Renal cortical epithelial cell (primary cell): ENCODE results near the gene FRK. TPM values are rescaled to one million over a fixed set of nuclear protein-coding genes. Genes with fewer than 3 reads are reported as not detected.
A peak's percentile ranks its signal among the peaks of the same experiment; 100 is the strongest.

Source experiments
- DNase-seq: peaks from one replicate; pipeline ENCODE4 v3.0.0-alpha.2; 2011; ENCODE audit warnings: low read depth
- total RNA-seq: library from RNA; depleted of rRNA; stranded (reverse); fragments of >200 nt; gene quantifications from 2 replicates; pipeline ENCODE4 v1.2.3, GENCODE V29; 2014

The FRK gene
- total RNA-seq, 1 donor from 2014 or later: 44.4 TPM

DNA sequence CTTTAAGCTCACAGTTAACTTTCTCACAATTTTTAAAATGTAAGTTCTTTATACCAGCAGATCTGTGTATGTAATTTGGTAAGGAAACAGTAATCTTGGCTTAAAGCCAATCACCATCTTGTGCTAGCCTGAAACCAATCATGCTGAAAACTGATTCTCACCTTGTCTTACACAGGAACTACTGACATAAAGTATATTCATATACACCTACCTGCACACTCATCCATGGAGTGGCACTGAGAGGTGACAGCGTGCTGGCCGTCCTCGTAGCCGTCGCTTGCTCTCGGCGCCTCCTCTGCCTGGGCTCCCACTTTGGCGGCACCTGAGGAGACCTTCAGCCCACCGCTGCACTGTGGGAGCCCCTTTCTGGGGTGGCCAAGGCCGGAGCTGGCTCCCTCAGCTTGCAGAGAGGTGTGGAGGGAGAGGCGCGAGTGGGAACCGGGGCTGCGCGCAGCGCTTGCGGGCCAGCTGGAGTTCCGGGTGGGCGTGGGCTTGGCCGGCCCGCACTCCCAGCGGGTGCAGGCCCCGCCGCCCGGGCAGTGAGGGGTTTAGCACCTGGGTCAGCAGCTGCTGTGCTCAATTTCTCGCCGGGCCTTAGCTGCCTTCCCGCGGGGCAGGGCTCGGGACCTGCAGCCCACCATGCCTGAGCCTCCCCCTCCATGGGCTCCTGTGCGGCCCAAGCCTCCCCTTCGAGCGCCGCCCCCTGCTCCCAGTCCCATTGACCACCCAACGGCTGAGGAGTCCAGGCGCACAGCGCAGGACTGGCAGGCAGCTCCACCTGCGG, 171.8 kb downstream of the FRK start:
- DNase-seq: peak; percentile 7

DNA sequence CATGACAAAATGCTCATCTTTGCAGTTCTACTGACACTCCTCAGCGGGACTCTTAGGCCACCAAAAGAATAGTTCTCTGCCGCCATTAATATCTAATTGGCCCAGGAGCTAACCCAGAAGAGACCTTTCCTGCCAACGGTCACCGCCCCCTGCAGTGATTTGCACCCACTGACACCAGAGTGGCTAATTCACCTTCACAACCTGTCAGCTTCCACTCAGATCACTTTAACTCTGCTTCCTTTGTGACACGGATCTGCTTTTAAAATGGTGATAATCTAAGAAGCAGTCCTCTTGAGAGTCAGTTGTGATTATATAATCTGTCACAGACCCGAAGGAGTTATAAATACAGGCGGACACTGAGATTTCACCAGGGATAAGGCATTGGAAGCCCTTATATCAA, 172.8 kb downstream of the FRK start:
- no peak for DNase-seq

- no peak for DNase-seq
Measured at GRCh38 chr6:115885636-115886366, 174.9 kb downstream of the FRK start.

DNA sequence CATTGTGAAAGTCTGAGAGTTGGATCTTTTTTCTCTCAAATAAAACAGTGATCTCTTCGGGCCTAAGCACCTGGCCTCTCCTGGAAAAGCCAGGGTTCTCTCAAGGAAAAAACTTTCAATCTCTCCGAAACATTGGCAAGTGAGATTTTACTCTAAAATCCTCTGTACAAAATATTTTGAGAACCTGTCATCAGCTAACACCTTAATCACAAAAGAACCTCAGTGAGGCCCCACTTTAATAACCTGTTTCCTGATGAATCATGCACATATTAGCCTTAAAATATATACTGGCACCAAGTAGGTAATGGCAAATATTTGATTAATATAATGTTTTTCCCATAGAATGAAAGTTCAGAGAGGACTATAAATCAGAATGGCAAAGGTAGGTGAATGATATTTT, 177.9 kb downstream of the FRK start:
- DNase-seq: peak; percentile 4

GRCh38 chr6:115882174-115882573, 178.5 kb downstream of the FRK start:
- DNase-seq: peak; percentile 46

Other genes starting within 250 kb of the FRK start
- gene NT5DC1, start 40.0 kb upstream of the FRK start, total RNA-seq: 8.3 and 12.3 TPM in 2 replicates
- not detected in 2 replicates for gene COL10A1, start 65.2 kb upstream of the FRK start, total RNA-seq
- 3.3 and 11.8 TPM in 2 replicates for gene TSPYL4, start 193.2 kb upstream of the FRK start, total RNA-seq
- 102 and 115 TPM in 2 replicates for gene TSPYL1, start 219.0 kb upstream of the FRK start, total RNA-seq